HG03175 (cell line): ENCODE results near the gene DNAH17.

ENCODE experiments used
- ATAC-seq: cut with Tn5 transposase; IDR thresholded peaks from one replicate; pipeline ENCODE4 v1.9.1; 2021; ENCODE audit warnings: mild to moderate bottlenecking, moderate library complexity; ENCODE audit not compliant: unreplicated experiment

DNAH17 gene

DNA sequence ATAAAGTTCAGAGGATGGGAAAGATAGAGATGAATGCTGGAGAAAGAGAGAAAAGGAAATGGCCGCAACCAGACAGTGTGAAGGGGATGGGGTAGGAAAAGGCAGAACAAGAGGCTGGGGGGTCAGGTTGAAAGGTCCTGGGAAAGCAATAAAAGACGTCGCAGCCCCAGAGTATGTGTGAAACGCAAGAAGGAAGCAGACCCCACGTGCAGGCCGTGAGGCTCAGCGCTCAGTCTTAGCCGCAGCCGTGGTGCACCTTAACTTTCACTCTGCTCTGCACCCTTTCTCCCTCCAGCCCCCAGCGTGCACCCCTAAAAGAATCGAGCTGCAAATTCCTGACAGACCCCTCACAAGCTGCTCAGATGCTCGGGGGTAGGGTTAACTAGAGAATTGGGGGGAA lies 1.9 kb downstream of the DNAH17 start:
- no peak for ATAC-seq

DNA sequence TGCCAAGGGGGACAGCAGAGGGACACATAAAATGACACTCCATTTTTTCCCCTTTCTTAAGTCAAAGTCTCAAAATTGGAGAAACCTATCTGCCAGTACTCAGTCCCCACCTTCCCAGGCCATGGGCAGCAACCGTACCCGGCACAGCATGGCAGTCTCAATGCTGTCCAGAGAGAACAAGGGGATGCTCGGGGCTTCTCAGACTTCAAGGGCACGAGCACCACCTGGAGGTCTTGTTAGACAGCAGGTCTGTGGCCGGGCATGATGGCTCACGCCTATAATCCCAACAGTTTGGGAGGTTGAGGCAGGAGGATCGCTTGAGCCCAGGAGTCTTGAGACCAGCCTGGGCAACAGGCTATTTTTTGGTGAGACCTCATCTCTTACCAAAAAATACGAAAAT lies 3.2 kb downstream of the DNAH17 start:
- no peak for ATAC-seq

DNA sequence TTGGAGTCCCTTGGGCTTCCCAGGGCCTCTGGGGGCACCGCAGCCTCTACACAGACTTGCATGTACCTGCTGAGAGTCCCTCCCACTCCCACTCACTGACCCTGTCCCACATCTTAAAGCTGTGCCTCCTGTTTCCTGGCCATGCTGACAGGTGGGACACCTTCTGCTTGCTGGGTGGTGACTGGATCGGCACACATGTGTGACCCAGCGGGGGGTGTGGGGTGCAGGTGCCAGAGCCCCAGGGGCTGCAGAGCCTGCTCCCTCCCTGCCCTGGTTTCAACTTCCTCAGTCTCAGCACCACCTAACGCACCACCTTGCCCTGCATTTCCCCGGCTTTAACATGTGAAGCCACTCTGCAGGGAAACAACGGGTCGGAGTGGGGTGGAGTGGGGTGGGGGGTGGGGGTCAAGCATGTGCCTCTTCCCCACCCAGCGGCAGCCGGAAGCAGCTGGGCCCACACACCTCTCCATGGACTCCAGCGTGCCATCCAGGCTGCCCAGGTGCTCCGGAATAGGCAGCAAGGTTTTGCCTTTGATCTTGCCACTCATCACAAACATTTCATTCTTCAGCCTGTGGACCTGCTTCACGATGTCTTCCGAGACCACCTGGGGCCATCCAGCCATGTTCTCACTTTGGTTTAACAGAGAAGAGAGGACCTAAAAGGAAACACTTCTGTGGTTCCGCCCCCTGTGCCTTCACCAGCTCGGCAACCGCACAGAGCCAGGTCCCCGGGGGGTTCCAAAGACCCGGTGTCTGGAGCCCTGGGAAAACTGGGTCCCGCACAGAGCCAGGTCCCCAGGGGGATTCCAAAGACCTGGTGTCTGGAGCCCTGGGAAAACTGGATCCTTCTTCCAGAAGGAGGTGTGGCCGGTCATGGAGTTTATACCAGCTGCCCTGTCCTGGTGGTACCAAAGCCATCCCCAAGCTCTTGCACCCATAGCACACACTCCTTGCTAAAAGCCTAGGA lies 4.7 kb downstream of the DNAH17 start:
- ATAC-seq = no peak

DNA sequence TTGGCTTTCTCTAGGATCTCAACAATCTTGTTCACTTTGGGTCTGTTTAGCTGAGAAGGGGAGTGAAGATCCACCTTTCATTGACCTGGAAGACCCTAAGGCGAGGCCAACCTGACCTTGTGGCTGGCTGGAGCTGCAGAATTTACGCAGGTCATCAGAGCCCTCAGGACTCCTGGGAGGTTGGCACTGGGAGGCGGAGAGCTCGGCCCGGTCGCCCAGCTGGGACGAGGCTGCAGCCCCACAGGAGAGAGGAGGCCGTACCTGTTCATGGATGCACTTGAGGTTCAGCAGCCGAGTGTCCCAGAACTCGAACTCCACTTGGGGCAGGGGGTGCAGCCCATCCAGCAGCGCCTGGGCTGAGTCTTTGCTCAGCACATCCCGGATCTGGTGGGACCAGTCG lies 5.9 kb downstream of the DNAH17 start:
- ATAC-seq = no peak

DNA sequence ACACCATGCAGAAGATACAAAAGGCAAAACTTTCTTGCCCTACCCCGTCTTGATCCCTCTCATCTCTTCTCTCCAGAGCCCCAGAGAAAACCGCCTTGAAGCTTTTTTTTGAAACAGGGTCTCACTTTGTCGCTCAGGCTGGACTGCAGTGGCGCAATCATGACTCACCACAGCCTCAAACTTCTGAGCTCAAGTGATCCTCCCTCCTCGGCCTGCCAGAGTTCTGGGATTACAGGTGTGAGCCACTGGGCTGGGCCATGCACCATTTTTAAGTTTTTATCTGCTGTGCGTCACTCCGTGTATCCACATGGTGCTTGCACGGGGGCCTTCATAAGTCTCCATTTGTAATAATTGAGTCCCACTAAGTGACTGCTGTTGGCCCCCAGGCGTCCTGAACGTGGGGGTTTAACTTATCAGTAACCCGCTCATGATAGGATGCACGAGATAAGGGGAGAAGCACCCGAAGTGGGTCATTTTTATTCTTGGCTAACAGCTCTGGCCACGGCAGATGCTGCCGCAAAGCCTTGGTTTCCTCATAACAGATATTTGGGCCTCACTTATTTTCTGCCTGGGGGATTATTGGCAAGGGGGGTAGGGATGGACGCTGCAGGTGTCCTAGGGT lies 8.6 kb downstream of the DNAH17 start:
- no peak for ATAC-seq

DNA sequence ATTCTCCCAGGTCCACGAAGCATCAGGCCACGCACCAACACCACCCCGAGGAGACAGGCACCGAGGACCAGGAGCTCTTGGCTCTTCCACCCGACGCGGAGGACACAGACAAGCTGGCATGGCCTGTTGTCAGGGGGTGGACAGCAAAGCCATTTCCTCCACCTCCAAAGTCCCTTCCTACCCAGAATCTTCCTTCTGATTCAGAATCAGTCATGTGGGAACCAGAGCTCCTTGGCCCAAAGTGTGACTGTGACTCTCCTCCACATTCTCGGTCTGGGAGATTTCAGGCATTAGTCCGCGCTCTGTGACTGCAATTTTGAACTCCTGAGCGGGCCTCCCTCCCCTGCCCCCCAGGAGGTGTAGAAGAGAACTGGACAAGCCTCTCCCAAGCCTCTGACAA lies 9.2 kb downstream of the DNAH17 start:
- ATAC-seq = no peak

DNA sequence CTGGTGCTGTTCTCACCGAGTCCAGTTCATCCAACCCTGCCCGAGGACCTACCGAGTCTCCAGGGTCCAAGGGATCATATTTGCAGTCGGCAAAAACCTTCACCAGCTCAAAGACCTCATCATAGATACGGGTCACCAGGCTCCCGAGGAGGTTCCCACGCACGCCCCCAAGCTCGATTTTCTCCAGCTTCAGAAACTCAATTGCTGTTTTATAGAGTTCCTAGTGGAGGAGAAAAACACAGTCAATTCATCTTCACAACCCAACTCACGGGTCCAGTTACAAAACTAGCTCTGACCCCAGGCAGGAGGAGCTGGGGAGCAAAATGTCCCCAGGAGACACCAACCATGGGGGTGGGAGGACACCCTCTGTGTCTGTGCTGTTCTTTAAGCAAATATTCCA lies 10.2 kb downstream of the DNAH17 start:
- no peak for ATAC-seq

DNA sequence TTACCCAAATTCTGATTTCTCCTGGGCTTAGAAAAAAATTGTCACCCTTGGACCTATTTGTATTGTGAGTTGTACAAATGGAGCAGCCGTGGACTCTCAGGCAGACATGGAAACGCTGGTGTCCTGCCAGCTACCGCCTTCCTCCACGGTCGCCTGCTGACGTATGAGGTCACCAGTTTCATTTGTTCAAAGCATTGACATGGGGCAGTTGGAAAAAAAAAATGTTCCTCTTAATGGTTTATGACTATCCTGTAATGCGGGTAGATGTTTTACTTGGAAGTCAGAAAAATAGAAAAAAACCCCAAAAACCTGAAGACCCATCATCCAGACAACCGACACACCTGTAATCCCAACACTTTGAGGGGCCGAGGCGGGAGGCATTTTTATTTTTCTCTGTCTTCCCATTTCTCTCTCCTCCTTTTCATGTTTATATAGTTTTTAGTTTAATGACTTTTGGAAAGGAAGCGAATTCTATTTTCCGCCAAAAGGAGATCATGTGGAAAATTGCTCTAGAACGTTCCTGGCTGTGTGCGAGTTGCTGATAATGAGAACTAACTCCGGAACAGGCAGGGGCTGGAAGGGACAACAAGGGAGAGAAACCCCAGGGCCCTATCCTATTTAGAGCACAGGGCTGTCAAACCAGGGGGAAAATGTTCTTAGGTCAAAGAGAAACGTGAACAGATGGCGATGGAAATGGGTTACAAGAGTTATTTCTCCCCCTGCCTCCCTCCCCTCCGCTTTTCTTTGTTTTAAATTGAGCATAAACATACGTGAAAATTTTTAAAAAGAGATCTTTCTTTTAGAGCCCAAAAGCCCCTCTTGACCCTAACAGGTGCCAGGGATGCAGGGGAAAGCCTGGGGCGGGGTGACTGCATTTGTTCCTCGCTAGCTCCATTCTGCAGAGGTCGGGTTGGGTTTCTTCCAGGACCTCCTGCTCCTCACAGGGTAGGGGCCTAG lies 13.7 kb downstream of the DNAH17 start:
- no peak for ATAC-seq

DNA sequence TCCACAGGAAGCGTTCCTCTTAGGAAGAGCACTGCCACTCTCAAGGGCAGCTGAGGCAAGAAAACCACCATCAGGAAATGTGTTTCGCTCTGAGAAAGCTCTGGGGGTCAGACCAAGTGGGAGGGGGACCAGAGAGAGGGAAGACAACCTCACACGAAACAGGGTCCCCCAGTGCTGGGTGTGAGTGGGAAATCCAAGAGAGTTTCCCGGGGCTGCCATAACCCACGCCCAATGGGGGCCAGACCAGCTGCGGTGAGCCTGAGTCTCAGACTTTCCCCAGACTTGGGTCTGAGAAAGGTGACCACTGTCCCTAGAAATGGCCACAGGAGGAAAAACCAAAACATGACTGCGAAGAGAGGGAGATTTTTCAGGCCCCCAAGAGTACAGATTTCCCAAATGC lies 14.5 kb downstream of the DNAH17 start:
- ATAC-seq = no peak

DNA sequence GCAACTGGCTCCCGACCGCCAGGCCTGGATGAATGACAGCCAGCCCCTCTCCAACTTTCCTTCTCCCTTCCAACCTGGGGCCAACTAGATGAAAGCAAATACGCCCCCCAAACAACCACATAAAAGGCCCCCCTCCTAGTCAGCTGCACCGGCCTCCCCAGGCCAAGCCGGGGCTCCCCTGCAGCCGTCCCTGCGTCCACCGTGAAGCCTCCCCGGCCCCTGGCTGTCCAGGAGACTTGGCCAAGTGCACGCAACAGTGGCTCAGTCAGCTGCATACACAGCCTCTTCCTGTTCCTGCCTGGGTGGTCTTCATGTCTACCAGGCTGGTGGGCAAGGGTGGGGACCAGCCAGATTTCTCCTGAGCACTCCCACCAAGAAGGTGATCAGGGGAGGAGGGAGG lies 16.0 kb downstream of the DNAH17 start:
- ATAC-seq = no peak

DNA sequence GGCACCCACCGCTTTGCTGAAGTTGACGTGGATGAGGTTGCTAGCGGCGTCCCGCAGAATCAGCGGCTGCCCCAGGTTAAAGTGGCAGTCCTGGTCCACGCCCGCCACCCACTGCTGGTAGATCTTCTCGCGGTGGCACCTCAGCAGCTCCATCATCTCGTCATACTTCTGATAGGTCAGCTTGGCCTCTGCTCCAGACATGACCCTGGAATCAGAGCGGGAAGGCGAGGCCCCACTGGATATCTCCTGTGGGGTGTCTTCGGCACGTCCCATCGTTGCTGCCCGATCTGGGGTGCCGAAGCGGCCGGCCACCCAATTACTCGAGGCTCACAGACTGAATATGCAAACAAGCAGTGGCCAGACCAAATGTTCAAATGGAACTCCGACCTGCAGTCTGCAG lies 16.5 kb downstream of the DNAH17 start:
- no peak for ATAC-seq

DNA sequence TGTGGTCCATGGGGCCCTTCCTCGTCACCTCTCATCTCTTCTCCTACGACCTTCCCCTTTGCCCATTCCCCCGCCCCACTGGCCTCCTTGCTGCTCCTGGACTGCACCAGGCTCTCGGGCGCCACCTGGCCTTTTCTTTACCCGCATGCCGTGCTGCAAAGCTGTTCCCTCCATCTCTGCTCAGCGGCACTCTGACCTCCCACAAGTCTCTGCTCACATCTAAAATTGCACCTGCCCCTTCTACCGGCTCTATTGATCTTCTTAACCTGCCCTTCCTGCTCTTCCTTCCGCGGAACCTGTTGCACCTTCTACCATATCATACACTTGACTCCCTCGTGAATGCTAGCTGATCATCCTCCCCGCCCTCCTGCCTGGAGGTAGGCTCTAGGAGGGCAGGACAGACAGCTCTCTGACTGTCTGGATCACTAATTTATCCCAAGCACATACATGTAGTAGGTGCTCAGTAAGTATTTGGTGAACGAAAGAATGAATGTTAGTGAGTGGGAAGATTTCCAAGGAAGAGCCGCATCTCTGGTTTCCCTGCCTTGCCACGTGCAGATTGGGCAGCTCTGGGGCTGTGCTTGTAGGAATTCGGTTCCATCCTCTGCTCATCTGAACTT lies 17.3 kb downstream of the DNAH17 start:
- no peak for ATAC-seq

DNA sequence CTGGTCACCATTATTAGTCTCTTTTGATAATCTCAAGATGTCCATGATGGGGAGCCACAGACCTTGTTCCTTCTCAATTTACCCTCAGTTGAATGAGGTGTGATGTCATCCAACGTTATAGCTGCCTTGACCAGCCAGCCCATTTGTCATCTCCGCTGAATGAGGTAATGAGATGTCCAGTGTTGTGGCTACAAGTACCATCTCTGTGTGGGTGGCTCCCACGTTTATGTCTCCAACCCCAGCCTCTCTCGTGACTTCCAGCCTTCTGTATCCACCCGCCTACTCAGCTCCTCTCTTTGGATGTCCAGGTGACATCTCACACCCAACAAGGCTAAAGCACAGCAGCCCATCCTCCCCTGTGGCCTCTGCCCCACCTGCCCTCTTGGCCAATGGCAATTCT lies 18.2 kb downstream of the DNAH17 start:
- no peak for ATAC-seq

DNA sequence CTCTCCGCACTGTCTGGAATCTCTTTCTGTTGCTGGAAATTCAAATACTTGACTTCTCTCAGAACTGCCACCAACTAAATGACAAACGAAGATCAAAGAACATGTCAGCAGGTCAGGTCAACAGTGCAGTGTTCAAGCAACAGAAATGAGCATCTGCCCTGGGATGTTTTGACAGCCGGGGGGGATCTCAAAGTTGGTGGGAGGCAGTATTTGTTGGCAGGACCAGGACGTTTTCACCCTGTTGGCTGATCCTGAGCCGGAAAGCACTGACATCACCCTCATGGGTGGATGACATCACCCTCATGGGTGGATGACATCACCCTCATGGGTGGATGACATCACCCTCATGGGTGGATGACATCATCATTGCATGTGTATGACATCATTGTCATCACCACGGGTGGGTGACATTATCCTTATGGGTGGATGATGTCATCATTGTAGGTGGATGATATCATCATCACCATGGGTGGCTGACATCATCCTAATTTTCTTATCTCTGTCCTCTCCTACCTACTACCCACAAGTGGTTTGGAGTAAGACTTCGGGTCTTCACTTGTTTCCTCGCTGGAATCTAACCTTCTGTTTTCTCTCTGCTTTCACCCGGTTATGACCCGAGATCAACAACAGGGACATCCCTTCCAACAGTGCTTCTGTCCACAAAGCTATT lies 18.9 kb downstream of the DNAH17 start:
- no peak for ATAC-seq

DNA sequence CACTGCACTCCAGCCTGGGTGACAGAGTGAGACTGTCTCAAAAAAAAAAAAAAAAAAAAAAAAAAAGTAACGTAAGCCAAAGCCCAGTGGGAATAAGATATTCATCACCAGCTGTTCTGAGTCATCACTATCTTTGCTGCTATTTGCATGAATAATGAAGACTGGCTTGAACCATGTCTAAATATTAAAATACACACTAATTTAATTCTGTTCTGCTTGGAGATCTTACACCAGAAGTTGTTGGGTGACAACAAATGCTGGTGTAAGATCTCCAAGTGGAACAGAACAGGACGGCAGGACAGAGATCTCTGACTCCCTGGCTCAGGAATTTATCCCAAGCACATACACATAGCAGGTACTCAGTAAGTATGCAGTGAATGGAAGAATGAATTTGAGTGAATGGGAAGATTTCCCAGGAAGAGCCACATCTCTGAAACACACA lies 19.6 kb downstream of the DNAH17 start:
- no peak for ATAC-seq

DNA sequence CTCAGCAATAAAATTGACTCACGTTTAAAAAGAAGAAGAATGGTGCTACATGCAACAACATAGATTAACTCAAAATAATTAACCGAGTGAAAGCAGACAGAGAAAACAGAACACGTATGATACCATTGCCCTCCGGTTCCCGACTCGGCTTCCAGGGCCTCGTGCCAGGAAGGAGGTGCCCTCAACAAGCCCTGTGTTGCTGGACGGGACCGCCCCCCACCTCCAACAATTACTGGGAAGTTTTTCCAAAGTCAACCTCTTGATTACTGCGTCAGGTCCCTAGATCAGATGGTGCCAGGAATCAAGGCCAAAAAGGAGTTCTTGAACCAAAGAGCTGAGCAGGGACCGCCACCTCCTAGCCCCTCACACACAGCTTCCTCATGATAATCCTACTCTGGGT lies 20.4 kb downstream of the DNAH17 start:
- ATAC-seq = no peak

DNA sequence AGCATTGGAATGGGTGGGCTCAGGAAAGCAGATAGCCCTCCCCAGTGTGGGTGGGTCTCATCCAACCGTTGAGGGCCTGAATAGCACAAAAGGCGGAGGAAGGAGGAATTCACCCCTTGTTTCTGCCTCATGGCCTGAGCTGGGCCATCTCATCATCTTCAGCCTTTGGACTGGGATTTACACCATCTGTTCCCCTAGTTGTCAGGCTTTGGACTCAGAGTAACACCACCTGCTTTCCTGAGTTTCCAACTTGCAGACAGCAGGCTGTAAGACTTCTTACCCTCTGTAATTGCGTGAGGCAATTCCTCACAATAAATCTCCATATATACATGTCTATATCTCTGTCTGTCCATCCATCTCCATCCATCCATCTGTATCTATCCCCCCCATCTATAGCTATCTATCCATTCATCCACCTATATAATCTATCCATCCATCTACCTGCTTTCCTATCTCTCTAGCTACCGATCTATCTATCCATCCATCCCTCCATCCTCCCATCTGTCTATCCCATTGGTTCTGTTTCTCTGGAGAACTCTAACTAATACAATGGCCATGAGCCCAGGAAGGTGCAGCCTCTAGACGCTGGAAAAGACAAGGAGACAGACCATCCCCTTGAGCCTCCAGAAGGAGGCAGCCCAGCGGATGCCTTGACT lies 21.3 kb downstream of the DNAH17 start:
- no peak for ATAC-seq

DNA sequence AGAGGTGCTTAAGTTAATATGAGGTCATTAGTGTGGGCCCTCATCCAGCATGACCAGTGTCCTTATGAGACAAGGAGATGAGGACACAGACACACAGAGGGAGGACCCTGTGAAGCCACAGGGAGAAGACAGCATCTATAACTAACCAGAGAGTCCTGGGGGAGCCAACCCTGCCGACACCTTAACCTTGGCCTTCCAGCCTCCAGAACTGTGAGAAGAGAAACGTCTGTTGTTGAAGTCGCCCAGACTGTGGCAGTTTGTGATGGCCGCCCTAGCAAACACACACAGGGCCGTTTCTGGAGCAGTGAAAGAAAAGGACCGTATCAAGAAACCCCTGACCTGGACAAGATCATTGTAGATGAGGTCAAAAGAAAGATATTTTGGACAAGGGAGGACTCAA lies 26.7 kb downstream of the DNAH17 start:
- ATAC-seq = no peak

DNA sequence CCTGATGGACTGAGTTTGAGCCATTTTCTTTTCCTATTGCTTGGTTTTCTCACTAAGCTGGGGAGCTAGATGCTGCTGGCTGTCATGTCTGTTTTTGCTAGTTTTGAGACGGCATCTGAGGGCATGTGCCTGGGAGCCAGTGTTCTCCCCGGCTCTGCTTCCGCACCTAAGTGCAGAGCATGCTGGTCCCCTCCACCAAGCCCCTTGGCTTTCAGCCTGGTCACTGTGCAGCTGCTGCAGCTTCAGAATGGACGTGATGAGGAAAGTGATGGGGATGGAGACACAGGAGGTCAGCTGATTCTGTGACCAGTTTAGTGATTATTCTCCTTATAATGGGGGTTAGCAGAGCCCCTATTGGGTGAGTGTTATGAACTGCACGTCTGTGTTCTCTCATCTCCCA lies 28.5 kb downstream of the DNAH17 start:
- no peak for ATAC-seq

DNA sequence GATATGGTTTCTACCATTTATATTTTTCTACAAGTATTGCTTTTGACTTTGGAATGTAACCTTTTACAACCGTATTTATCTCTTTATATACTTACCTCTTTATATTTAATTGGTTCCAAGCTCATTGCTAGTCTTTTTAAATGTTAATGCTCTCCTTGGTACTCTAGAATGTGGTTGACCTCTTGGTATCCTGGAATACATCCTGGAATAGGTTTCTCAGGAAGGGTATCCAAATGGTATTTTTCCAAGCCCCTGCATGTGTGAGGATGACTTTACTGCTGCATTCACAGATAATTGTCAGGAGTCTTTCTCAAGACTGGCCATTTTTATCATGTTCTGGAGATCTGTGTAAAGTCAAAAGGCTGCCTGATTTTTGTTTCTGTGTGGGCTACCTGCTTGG lies 30.2 kb downstream of the DNAH17 start:
- ATAC-seq = no peak
